ENCODE data around the gene HIGD1B. TPM values are rescaled to one million over a fixed set of nuclear protein-coding genes. Genes with fewer than 3 reads are reported as not detected.

Gene HIGD1B
- total RNA-seq, 1 experiment from 2014 or later: not detected

- TF ChIP-seq REST (IDR thresholded peaks at IDR 0.05; ENCODE audit: low read depth) (no peak), POLR2AphosphoS5 (IDR thresholded peaks at IDR 0.05; ENCODE audit: low read depth, low read length) (no peak), CEBPB (IDR thresholded peaks at IDR 0.05; ENCODE audit: low read depth) (no peak), POLR2A (IDR thresholded peaks at IDR 0.05; ENCODE audit: borderline replicate concordance, extremely low read depth, insufficient read depth, insufficient read length) (no peak)
Observed at GRCh38 chr17:44865931-44866330, 18.2 kb downstream of the HIGD1B start (continued).

GRCh38 chr17:44867841-44868240, 20.2 kb downstream of the HIGD1B start:
- Histone ChIP-seq H3K9me2 (ENCODE audit: insufficient read depth) (no peaks in the 10 kb centered on the region), H3K27ac (ENCODE audit: low read depth, low read length) (no peak overlapping the region), H3K9me3 (ENCODE audit: control insufficient read depth in 1 of 2, insufficient read depth in 1 of 2, low read depth in 1 of 2, low read length in 2 of 2) (no peaks in the 10 kb centered on the region), H3K79me2 (ENCODE audit: insufficient read depth, low read length) (no peaks in the 10 kb centered on the region), H2AFZ (ENCODE audit: low read depth, low read length, poor library complexity, severe bottlenecking) (no peak overlapping the region), H3K27me3 (ENCODE audit: insufficient read depth, low read length) (no peaks in the 10 kb centered on the region), H3K4me2 (ENCODE audit: low read length) (no peak overlapping the region), H4K20me1 (ENCODE audit: insufficient read depth) (no peaks in the 10 kb centered on the region; the same call in 1 of the 2 replicates), H3K4me1 (ENCODE audit: control insufficient read depth in 1 of 2, insufficient read depth in 2 of 2, low read length in 2 of 2) (no peaks in the 10 kb centered on the region), H3K9ac (ENCODE audit: low read length) (no peak overlapping the region), H3K4me3 (replicated peaks in 1 of 2; ENCODE audit: low read depth in 1 of 2, low read length in 2 of 2) (no peak overlapping the region), H3K36me3 (ENCODE audit: control insufficient read depth in 1 of 2, insufficient read depth in 2 of 2, low read length in 2 of 2) (peaks cover 44 to 63% of the 10 kb centered on the region in 2 experiments)
- no peak for ATAC-seq
- no TSS peak for BruUV-seq (replicated peaks)
- DNase-seq (ENCODE audit: low read depth, low spot score): no peak
- RAD21 ChIA-PET (ENCODE audit: low non-redundant PET in 1 of 2, low total read pairs in 2 of 2, uncharacterized antibody in 2 of 2, unreplicated experiment in 2 of 2): no interaction called here
- CTCF ChIA-PET: interaction anchor here (0.9 to 5.9 kb wide), 3 partner anchors 11 to 92 kb away, joined by 3 to 52 read pairs (median 4); no protein-coding TSS in a partner anchor
- intact Hi-C loops (cut with micrococcal nuclease): no loop called here
- POLR2A ChIA-PET: no interaction called here
- TF ChIP-seq EZH2 (IDR thresholded peaks at IDR 0.05) (no peak), JUND (IDR thresholded peaks at IDR 0.05) (no peak), ZNF274 (IDR thresholded peaks at IDR 0.05; ENCODE audit: low read depth, low read length) (no peak), ATF3 (IDR thresholded peaks at IDR 0.05) (no peak), MAX (IDR thresholded peaks at IDR 0.05) (no peak), CTCF (IDR thresholded peaks at IDR 0.05 in 2 of 3, conservative IDR thresholded peaks at IDR 0.05 in 1 of 3; ENCODE audit: borderline replicate concordance in 1 of 3, insufficient read depth in 1 of 3, low read depth in 2 of 3, low read length in 2 of 3) (no peak), FOSL1 (IDR thresholded peaks at IDR 0.05; ENCODE audit: low read depth) (no peak), SP1 (IDR thresholded peaks at IDR 0.05; ENCODE audit: low read depth) (no peak), EGR1 (IDR thresholded peaks at IDR 0.05; ENCODE audit: low read depth) (no peak), EZH2phosphoT487 (IDR thresholded peaks at IDR 0.05; ENCODE audit: borderline replicate concordance) (no peak), ZFX (IDR thresholded peaks at IDR 0.05) (no peak), TCF7L2 (IDR thresholded peaks at IDR 0.05; ENCODE audit: borderline replicate concordance, extremely low read depth, insufficient read depth, insufficient read length) (no peak), ELF1 (IDR thresholded peaks at IDR 0.05; ENCODE audit: borderline replicate concordance, low read depth) (no peak), REST (IDR thresholded peaks at IDR 0.05; ENCODE audit: low read depth) (no peak), POLR2AphosphoS5 (IDR thresholded peaks at IDR 0.05; ENCODE audit: low read depth, low read length) (no peak)

All from HCT116 (cell line).